Inflammatory macrophage treated with lipopolysaccharide for 1 hour (primary cell): Measurements from ENCODE around the gene SCAMP1.

Source experiments
- DNase-seq, 2 donors: peaks; one replicate each; pipeline ENCODE4 v3.0.0-alpha.2; 2020 to 2022

Gene SCAMP1

GRCh38 chr5:78497573-78498533, 137.4 kb downstream of the SCAMP1 start:
- DNase-seq: no peak

GRCh38 chr5:78499485-78499884, 139.1 kb downstream of the SCAMP1 start:
- DNase-seq: no peak

- no peak for DNase-seq
Measured at GRCh38 chr5:78500028-78500427, 139.6 kb downstream of the SCAMP1 start.

- no peak for DNase-seq
Measured at GRCh38 chr5:78500871-78501270, 140.5 kb downstream of the SCAMP1 start.

- DNase-seq: no peak
Measured at GRCh38 chr5:78501411-78502352, 141.3 kb downstream of the SCAMP1 start.

- DNase-seq: no peak
Measured at GRCh38 chr5:78503958-78504653, 143.7 kb downstream of the SCAMP1 start.

- no peak for DNase-seq
Measured at GRCh38 chr5:78504704-78505677, 144.6 kb downstream of the SCAMP1 start.

- DNase-seq: no peak
Measured at GRCh38 chr5:78505860-78506259, 145.4 kb downstream of the SCAMP1 start.

GRCh38 chr5:78506261-78507024, 146.0 kb downstream of the SCAMP1 start:
- peak; percentile 48 to 62 for DNase-seq

- no peak for DNase-seq
Measured at GRCh38 chr5:78507531-78507930, 147.1 kb downstream of the SCAMP1 start.

- peak in 1 of 2 donors; percentile 46 for DNase-seq
Measured at GRCh38 chr5:78508186-78508765, 147.9 kb downstream of the SCAMP1 start.

- no peak for DNase-seq
Measured at GRCh38 chr5:78509145-78509865, 148.9 kb downstream of the SCAMP1 start.

GRCh38 chr5:78509884-78510769, 149.7 kb downstream of the SCAMP1 start:
- peak; percentile 62 to 70 for DNase-seq

GRCh38 chr5:78511121-78511906, 150.9 kb downstream of the SCAMP1 start:
- peak; percentile 74 to 89 for DNase-seq

- DNase-seq: no peak
Measured at GRCh38 chr5:78512435-78512834, 152.0 kb downstream of the SCAMP1 start.

- DNase-seq: no peak
Measured at GRCh38 chr5:78513441-78513840, 153.0 kb downstream of the SCAMP1 start.

- no peak for DNase-seq
Measured at GRCh38 chr5:78514427-78515330, 154.3 kb downstream of the SCAMP1 start.
